Osteoblast (primary cell): Measurements from ENCODE around the gene NR3C1. TPM values are rescaled to one million over a fixed set of nuclear protein-coding genes. Genes with fewer than 3 reads are reported as not detected.
A peak's percentile ranks its signal among the peaks of the same experiment; 100 is the strongest.

Source experiments
- DNase-seq: peaks from one replicate; pipeline ENCODE4 v3.0.0; 2011; ENCODE audit warnings: low spot score, mixed read lengths; ENCODE audit not compliant: insufficient read length; ENCODE audit errors: missing footprints
- H2AFZ ChIP-seq: 2 replicates; pipeline ENCODE4 v1.6.0; 2011; ENCODE audit warnings: mild to moderate bottlenecking, low read length
- H3K27ac ChIP-seq: 2 replicates; pipeline ENCODE4 v1.5.1; 2011; ENCODE audit warnings: mild to moderate bottlenecking, low read depth, low read length, moderate library complexity
- H3K27me3 ChIP-seq: 2 replicates; pipeline ENCODE4 v1.6.0; 2012; ENCODE audit warnings: mild to moderate bottlenecking, control low read depth, inconsistent platforms, low read length, moderate library complexity; ENCODE audit not compliant: insufficient read depth
- H3K36me3 ChIP-seq: 2 replicates; pipeline ENCODE4 v1.5.1; 2011; ENCODE audit warnings: mild to moderate bottlenecking, low read length, control low read depth, moderate library complexity; ENCODE audit not compliant: insufficient read depth
- H3K4me1 ChIP-seq: 2 replicates; pipeline ENCODE4 v1.5.1; 2011; ENCODE audit warnings: mild to moderate bottlenecking, low read length, control low read depth, moderate library complexity; ENCODE audit not compliant: insufficient read depth
- H3K4me2 ChIP-seq: 2 replicates; pipeline ENCODE4 v1.6.0; 2011; ENCODE audit warnings: mild to moderate bottlenecking, low read length; ENCODE audit not compliant: insufficient read depth
- H3K4me3 ChIP-seq: fragments of 200-600 bp; sonication (generic); 3 replicates; pipeline ENCODE4 v1.5.1; 2012; ENCODE audit warnings: mild to moderate bottlenecking, low read length, inconsistent platforms; ENCODE audit not compliant: insufficient read depth
- H3K79me2 ChIP-seq: 2 replicates; pipeline ENCODE4 v1.6.0; 2012; ENCODE audit warnings: mild to moderate bottlenecking, low read length, control low read depth, inconsistent platforms; ENCODE audit not compliant: insufficient read depth
- H3K9me3 ChIP-seq: 2 replicates; pipeline ENCODE4 v1.5.1; 2011; ENCODE audit warnings: low read depth, low read length, control low read depth
- H4K20me1 ChIP-seq: 2 replicates; pipeline ENCODE4 v1.6.0; 2012; ENCODE audit warnings: mild to moderate bottlenecking, low read length, control low read depth; ENCODE audit not compliant: insufficient read depth
- total RNA-seq: library from RNA; depleted of rRNA; stranded (reverse); fragments of >200 nt; gene quantifications from 2 replicates; pipeline ENCODE4 v1.2.3, GENCODE V29; 2012
- TF ChIP-seq, protein P1 (sequence below): IDR thresholded peaks from 2 replicates; pipeline ENCODE4 v1.5.1; 2011; ENCODE audit warnings: mild to moderate bottlenecking, low read depth, low read length, moderate library complexity; ENCODE audit errors: extremely low read depth

The NR3C1 gene
- total RNA-seq, 1 donor, result 119 TPM

DNA sequence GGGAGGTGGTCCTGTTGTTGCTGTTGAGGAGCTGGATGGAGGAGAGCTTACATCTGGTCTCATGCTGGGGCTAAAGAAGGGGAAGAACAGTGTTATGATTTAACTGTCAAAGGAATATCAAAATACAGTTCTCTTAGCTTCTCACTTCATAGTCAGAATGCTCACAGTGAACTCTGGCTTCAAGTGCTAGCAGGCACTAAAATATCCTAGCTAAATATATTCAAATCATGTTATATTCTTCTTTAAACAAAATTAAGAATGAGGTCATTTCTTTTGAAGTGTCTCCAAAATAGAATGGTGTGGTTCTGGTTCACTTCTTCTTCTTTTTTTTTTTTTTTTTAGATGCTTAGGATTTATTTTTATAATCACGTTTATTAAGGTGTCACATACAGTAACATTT is 89.4 kb downstream of the NR3C1 start:
- TF ChIP-seq, protein P1, sequence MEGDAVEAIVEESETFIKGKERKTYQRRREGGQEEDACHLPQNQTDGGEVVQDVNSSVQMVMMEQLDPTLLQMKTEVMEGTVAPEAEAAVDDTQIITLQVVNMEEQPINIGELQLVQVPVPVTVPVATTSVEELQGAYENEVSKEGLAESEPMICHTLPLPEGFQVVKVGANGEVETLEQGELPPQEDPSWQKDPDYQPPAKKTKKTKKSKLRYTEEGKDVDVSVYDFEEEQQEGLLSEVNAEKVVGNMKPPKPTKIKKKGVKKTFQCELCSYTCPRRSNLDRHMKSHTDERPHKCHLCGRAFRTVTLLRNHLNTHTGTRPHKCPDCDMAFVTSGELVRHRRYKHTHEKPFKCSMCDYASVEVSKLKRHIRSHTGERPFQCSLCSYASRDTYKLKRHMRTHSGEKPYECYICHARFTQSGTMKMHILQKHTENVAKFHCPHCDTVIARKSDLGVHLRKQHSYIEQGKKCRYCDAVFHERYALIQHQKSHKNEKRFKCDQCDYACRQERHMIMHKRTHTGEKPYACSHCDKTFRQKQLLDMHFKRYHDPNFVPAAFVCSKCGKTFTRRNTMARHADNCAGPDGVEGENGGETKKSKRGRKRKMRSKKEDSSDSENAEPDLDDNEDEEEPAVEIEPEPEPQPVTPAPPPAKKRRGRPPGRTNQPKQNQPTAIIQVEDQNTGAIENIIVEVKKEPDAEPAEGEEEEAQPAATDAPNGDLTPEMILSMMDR, result no peak
- H3K27ac ChIP-seq, result peak overlapping the region; percentile 78
- no peaks in the 10 kb centered on the region for H3K27me3 ChIP-seq
- no peak for DNase-seq
- peaks cover 29% of the 10 kb centered on the region for H3K36me3 ChIP-seq
- H3K79me2 ChIP-seq, result peaks cover 90% of the 10 kb centered on the region
- no peak overlapping the region for H2AFZ ChIP-seq
- H3K4me3 ChIP-seq, result no peak overlapping the region
- H4K20me1 ChIP-seq, result peaks cover 12% of the 10 kb centered on the region
- H3K9me3 ChIP-seq, result no peaks in the 10 kb centered on the region
- H3K4me2 ChIP-seq, result peak overlapping the region; percentile 20
- peaks cover 82% of the 10 kb centered on the region for H3K4me1 ChIP-seq

DNA sequence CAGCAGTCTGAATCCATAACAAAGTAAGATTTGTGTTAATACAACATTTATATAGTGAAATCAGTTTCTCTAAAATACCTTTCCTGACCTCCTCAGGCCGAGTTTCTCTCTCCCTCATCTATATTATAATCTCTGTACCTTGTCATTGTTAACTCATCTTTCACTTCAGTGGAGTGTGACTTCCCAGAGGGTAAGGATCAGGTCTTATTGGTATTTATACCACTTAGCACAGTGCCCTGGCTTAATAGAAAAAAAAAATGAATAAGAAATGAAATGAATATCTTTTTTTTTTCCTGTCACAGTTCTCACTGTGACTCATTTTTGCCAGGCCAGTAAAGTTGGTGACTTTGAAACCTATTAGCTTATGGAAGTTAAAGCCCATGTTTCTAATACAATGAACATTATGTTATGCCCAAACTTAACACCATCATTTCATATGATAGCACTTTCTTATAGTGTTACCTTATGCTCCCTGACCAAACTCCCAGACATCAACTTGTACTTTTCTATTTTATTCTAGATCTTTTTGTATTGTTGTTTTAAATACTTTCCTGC is 90.1 kb downstream of the NR3C1 start:
- Histone ChIP-seq H3K4me1 (peaks cover 75% of the 10 kb centered on the region), H3K79me2 (peaks cover 89% of the 10 kb centered on the region)
- no peak for DNase-seq

DNA sequence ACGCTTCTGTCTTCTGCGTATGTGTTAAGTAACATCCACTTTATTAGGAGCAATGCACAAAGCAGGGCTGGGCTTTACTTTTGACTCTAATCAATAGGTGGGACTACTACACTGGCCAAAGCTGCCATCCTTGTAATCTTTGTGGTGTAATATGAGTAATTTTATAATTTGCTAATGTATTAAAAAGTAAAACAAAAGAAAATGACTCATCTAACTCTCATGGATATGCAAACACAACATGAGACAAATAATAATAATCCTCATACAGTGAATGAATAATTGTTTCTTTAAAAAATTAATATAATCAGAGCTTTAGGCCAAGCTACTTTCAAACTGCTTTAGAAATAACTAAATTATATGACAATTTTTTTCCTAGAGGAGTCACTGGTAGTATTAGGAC is 90.7 kb downstream of the NR3C1 start:
- no peak overlapping the region for H2AFZ ChIP-seq
- peaks cover 69% of the 10 kb centered on the region for H3K4me1 ChIP-seq
- peaks cover 89% of the 10 kb centered on the region for H3K79me2 ChIP-seq
- no peak overlapping the region for H3K4me3 ChIP-seq
- DNase-seq, result no peak
- no peaks in the 10 kb centered on the region for H3K9me3 ChIP-seq
- no peak overlapping the region for H3K4me2 ChIP-seq
- peak overlapping the region; percentile 78 for H3K27ac ChIP-seq
- peaks cover 9% of the 10 kb centered on the region for H4K20me1 ChIP-seq
- TF ChIP-seq, protein P1, result no peak
- H3K36me3 ChIP-seq, result peaks cover 41% of the 10 kb centered on the region
- H3K27me3 ChIP-seq, result no peaks in the 10 kb centered on the region

More for the DNA sequence above, 90.1 kb downstream of the NR3C1 start:
- H2AFZ ChIP-seq, result no peak overlapping the region
- no peak overlapping the region for H3K4me3 ChIP-seq
- H3K9me3 ChIP-seq, result no peaks in the 10 kb centered on the region
- peaks cover 9% of the 10 kb centered on the region for H4K20me1 ChIP-seq
- peaks cover 36% of the 10 kb centered on the region for H3K36me3 ChIP-seq
- TF ChIP-seq, protein P1, result no peak
- peak overlapping the region; percentile 78 for H3K27ac ChIP-seq
- no peak overlapping the region for H3K4me2 ChIP-seq
- no peaks in the 10 kb centered on the region for H3K27me3 ChIP-seq

DNA sequence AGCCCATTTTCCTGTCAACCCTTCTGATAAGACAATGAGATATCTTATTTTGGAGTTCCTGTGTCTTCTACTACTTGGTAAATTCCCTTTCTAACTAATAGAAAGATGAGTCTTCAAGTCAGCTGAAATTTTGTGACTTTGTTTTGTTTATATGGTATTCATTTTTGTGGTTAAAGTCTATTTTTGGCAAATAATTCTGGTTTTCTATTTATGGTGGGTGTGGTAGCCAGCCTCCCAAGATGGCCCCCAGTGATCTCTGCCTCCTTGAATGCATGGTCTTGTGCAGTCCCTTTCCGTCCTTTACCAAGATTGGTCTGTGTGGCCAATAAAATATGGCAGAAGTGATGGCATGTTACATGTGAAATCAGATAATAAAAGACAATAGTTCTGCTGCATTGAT is 91.5 kb downstream of the NR3C1 start:
- H3K27me3 ChIP-seq, result no peaks in the 10 kb centered on the region
- peak overlapping the region; percentile 78 for H3K27ac ChIP-seq
- H4K20me1 ChIP-seq, result peaks cover 3% of the 10 kb centered on the region
- H3K79me2 ChIP-seq, result peaks cover 89% of the 10 kb centered on the region
- peak; percentile 9 for DNase-seq
- no peak overlapping the region for H3K4me3 ChIP-seq
- peaks cover 45% of the 10 kb centered on the region for H3K36me3 ChIP-seq
- no peaks in the 10 kb centered on the region for H3K9me3 ChIP-seq
- peaks cover 60% of the 10 kb centered on the region for H3K4me1 ChIP-seq
- H3K4me2 ChIP-seq, result peak overlapping the region; percentile 0
- TF ChIP-seq, protein P1, result no peak
- H2AFZ ChIP-seq, result no peak overlapping the region
